Astrocyte of the cerebellum (primary cell): Measurements from ENCODE around the gene ZMYND8.

ENCODE experiments used
- DNase-seq: peaks from one replicate; pipeline ENCODE4 v3.0.0-alpha.2; 2011; ENCODE audit warnings: low read depth
- H3K4me3 ChIP-seq: 2 replicates; pipeline ENCODE4 v1.5.1; 2011; ENCODE audit warnings: mild to moderate bottlenecking, low read depth, low read length, moderate library complexity
- in situ Hi-C: cut with HindIII; loops from 2 replicates; pipeline ENCODE4 v1.10.0; 2017; ENCODE audit warnings: low sequenced_read_pairs
- TF ChIP-seq, protein P1 (sequence below): IDR thresholded peaks from 2 replicates; pipeline ENCODE4 v1.5.1; 2012; ENCODE audit warnings: low read length, low read depth, moderate library complexity, mild to moderate bottlenecking; ENCODE audit errors: missing control alignments

Gene ZMYND8

DNA sequence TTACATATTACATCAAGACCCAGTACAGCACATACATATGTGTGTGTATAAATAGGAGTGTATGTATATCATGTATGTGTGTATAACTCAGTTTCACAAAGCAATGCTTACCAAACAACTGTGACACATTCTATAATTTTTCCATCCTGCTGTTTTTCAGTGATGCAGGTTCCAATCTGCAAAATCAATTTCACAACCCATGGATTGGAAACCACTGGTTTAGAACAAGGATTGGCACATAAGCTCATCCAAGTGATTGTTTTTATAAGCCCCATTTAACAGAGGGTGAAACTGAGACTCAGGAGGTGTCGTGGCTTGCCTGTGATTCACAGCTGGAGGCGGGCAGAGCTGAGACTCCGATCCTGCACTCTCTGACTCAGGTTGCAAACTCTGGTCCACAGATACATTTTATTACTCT is 158.2 kb downstream of the ZMYND8 start:
- DNase-seq: no peak

DNA sequence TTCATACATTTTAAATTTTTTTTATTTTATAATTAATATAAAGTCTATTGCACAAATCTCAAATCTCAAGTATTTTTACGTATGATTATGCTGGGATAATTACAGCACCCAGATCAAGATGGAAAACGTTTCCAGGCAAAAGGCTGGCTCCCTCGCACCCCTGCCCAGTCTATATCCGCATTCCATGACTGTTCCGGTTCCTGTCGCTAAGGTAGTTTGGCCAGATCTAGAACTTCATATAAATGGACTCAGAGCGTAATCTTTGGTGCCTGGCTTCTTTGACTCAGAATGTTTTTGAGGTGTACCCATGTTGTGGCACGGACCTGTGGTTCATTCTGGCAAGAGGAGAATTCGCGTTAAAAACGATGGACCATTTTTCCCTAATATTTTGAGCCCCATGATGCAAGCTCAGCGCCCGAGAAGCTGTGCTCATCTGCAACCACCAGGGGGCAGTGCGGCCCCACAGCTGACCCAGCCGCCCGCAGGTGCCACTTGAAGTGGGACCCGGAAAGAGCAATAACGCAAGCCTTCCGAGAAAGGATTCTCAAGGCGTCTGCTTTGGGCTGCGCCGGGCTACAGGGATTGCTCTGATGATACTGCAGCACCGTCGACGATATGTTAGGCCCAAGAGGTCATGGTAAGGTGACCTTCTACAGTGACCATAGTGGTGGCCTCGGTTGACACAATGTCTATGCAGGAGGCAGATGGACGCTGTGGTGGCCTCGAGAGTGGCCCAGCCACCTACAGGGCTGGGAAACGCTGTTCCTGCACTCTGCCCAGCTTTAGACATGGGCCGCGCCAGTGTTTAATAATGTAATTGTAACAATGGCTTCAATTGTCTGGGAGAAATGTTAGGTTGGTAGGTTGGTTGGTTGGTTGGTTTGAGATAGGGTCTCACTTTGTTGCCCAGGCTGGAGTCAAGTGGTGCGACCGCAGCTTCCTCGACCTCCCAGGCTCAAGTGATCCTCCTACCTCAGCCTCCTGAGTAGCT is 160.1 kb downstream of the ZMYND8 start:
- no peak overlapping the region for H3K4me3 ChIP-seq
- TF ChIP-seq, protein P1, sequence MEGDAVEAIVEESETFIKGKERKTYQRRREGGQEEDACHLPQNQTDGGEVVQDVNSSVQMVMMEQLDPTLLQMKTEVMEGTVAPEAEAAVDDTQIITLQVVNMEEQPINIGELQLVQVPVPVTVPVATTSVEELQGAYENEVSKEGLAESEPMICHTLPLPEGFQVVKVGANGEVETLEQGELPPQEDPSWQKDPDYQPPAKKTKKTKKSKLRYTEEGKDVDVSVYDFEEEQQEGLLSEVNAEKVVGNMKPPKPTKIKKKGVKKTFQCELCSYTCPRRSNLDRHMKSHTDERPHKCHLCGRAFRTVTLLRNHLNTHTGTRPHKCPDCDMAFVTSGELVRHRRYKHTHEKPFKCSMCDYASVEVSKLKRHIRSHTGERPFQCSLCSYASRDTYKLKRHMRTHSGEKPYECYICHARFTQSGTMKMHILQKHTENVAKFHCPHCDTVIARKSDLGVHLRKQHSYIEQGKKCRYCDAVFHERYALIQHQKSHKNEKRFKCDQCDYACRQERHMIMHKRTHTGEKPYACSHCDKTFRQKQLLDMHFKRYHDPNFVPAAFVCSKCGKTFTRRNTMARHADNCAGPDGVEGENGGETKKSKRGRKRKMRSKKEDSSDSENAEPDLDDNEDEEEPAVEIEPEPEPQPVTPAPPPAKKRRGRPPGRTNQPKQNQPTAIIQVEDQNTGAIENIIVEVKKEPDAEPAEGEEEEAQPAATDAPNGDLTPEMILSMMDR: peak; percentile 96
- DNase-seq: peak; percentile 16
- in situ Hi-C loops: no loop called here

More for the DNA sequence above, 158.2 kb downstream of the ZMYND8 start:
- in situ Hi-C loops: no loop called here
- H3K4me3 ChIP-seq: no peak overlapping the region
- TF ChIP-seq, protein P1: no peak

DNA sequence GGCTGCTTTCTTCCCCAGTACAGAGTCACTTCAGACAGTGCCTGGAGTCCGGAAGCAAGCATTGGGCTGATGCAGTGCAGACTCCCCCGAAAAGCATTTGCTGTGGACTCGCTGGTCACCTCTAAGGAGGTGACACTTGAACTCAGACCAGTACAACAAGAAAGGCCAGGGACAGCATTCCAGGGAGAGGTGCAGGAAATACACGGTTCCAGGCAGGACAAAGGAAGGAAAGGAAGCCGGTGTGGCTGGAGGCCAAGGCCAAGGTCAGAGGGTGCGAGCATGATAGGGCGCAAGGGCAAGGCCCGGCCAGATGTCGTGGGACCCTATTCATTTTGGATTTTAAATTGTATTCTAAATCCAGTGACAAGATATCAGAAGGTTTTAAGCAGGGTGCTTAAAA is 160.9 kb downstream of the ZMYND8 start:
- no peak for DNase-seq
- H3K4me3 ChIP-seq: no peak overlapping the region
- in situ Hi-C loops: no loop called here
- TF ChIP-seq, protein P1: no peak

DNA sequence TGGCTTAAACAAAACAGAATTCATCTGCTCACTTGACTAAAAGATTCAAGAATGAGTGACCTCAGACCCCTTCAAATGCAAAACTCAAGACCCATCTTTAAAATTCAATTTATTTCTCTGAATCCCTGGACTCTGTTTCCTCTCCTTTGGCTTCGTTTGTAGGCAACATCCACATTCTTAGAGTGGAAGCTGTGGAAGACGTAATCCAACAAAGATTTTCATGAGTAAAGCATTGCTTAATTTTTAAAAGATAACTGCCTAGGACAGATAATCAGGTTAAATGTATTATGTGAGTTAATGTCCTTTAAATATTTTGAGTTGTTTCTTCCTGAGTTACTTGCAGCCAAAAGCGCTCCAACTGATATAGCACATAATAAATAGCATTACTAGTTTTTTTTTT is 164.5 kb downstream of the ZMYND8 start:
- no peak overlapping the region for H3K4me3 ChIP-seq
- no peak for DNase-seq
- in situ Hi-C loops: no loop called here
- TF ChIP-seq, protein P1: no peak

DNA sequence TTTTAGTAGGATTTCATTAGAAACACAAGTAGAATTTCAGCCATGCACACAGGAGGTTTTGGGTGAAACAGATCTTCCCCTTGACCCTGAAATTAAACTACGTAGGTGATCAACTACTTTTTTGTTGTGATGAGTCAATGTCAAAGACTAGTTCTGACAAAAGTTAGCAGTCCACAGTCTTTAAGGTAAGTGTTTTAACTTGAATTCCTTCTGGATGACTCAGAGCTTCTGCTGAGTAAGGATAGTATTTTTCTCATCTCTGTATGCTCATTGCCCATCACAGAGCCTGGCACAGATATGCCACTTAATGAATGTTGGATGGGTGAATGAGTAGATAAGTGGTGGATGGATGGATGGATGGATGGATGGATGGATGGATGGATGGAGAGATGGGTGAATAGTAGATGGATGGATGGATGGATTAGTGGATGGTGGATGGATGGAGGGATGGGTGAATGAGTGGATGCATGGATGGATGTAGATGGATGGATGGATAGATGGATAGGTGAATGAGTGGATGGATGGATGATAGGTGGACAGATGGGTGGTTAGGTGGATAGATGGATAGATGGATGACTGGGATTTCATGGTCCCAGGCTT is 165.3 kb downstream of the ZMYND8 start:
- DNase-seq: no peak
- no peak overlapping the region for H3K4me3 ChIP-seq
- TF ChIP-seq, protein P1: no peak
- in situ Hi-C loops: no loop called here

DNA sequence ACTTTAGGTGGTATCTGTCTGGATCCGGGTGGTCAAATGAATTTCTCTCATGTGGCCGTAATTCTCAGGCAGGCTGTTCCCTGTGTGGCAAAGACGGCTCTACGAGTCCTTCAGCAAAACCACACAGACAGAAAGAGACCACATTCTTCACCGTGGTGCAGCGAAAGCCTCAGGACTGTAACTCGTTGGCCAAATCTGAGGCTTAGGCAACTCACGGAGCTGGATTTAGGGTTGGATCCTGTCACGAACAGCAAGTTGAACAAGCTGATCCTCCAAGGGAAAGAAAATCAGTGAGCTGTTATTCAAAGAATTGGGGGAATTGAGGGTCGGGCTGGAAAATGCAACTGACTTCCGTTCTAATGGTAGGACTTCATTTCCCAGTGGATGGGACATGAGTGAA is 167.4 kb downstream of the ZMYND8 start:
- DNase-seq: no peak
- TF ChIP-seq, protein P1: no peak
- in situ Hi-C loops: no loop called here
- no peak overlapping the region for H3K4me3 ChIP-seq
